Thymus (tissue), 11 donors: ENCODE measurements around the gene SH2D7. TPM values are rescaled to one million over a fixed set of nuclear protein-coding genes. Genes with fewer than 3 reads are reported as not detected.

Experiments used
- DNase-seq, 9 donors: peaks; one replicate each; pipeline ENCODE4 v3.0.0-alpha.2; 2013; ENCODE audit warnings: low spot score in 9 of 9, low read depth in 6 of 9, missing footprints in 1 of 9
- H3K27ac ChIP-seq, 2 donors: one replicate each; pipeline ENCODE4 v1.5.1; 2013; ENCODE audit warnings: control low read depth in 1 of 2, low read depth in 1 of 2, low read length in 1 of 2, mild to moderate bottlenecking in 1 of 2, moderate library complexity in 1 of 2
- H3K27me3 ChIP-seq, 2 donors: one replicate each; pipeline ENCODE4 v1.5.1; 2013; ENCODE audit warnings: low read length in 1 of 2; ENCODE audit not compliant: control insufficient read depth in 2 of 2, insufficient read depth in 1 of 2
- H3K36me3 ChIP-seq, 2 donors: one replicate each; pipeline ENCODE4 v1.5.1; 2013; ENCODE audit warnings: low read length in 1 of 2, mild to moderate bottlenecking in 1 of 2, moderate library complexity in 1 of 2; ENCODE audit not compliant: control insufficient read depth in 2 of 2, insufficient read depth in 2 of 2
- H3K4me1 ChIP-seq, 2 donors: one replicate each; pipeline ENCODE4 v1.5.1; 2013; ENCODE audit warnings: low read length in 2 of 2; ENCODE audit not compliant: control insufficient read depth in 2 of 2, insufficient read depth in 2 of 2
- H3K4me3 ChIP-seq, 2 donors: one replicate each; pipeline ENCODE4 v1.5.1; 2013; ENCODE audit warnings: low read length in 2 of 2, control low read depth in 1 of 2, mild to moderate bottlenecking in 1 of 2
- H3K9me3 ChIP-seq, 2 donors: one replicate each; pipeline ENCODE4 v1.5.1; 2013; ENCODE audit warnings: low read length in 1 of 2, mild to moderate bottlenecking in 1 of 2; ENCODE audit not compliant: control insufficient read depth in 2 of 2, insufficient read depth in 1 of 2
- WGBS: extraction: QIAGEN DNeasy Blood & Tissue Kit; methylation state at CpG from one replicate; pipeline ENCODE4 v1.1.7; 2013; 5-methylcytosine and 5-hydroxymethylcytosine counted together
- polyA plus RNA-seq: library from polyadenylated mRNA; stranded (reverse); fragments of 200-250 nt; gene quantifications from one replicate; pipeline ENCODE4 v1.2.3, GENCODE V29; 2013
- total RNA-seq: library from RNA; stranded (reverse); fragments of 120-200 nt; gene quantifications from one replicate; pipeline ENCODE4 v1.2.4, GENCODE V29; 2013
- donor health status: healthy.

SH2D7 gene
- total and polyA plus RNA-seq, 2 donors, result 0.05 TPM

GRCh38 chr15:78065973-78066946, 26.1 kb upstream of the SH2D7 start:
- H3K4me1 ChIP-seq, result peaks cover 65 to 88% of the 10 kb centered on the region in 2 donors
- no peak overlapping the region for H3K4me3 ChIP-seq
- H3K27ac ChIP-seq, result peak overlapping the region; percentile 89 to 93
- no peaks in the 10 kb centered on the region for H3K27me3 ChIP-seq
- 61% methylated on average over 7 of the region's 7 CpGs for WGBS
- peaks cover 0 to 3% of the 10 kb centered on the region in 2 donors for H3K36me3 ChIP-seq
- no peaks in the 10 kb centered on the region for H3K9me3 ChIP-seq
- peak in 1 of 9 donors; percentile 74 for DNase-seq

GRCh38 chr15:78067328-78068228, 24.8 kb upstream of the SH2D7 start:
- peak overlapping the region; percentile 89 to 91 for H3K27ac ChIP-seq
- WGBS, result 89% methylated on average over 1 of the region's 1 CpG
- peak in 1 of 9 donors; percentile 52 for DNase-seq
- no peaks in the 10 kb centered on the region for H3K27me3 ChIP-seq
- peaks cover 0 to 6% of the 10 kb centered on the region in 2 donors for H3K36me3 ChIP-seq
- H3K4me1 ChIP-seq, result peaks cover 59 to 88% of the 10 kb centered on the region in 2 donors
- no peaks in the 10 kb centered on the region for H3K9me3 ChIP-seq
- H3K4me3 ChIP-seq, result no peak overlapping the region

- 8% methylated on average over 7 of the region's 7 CpGs for WGBS
- DNase-seq, result peak in 1 of 9 donors; percentile 58
- H3K36me3 ChIP-seq, result peaks cover 0 to 6% of the 10 kb centered on the region in 2 donors
- no peaks in the 10 kb centered on the region for H3K27me3 ChIP-seq
- H3K4me3 ChIP-seq, result peak overlapping the region; percentile 2 to 15
- peaks cover 59 to 82% of the 10 kb centered on the region in 2 donors for H3K4me1 ChIP-seq
- H3K9me3 ChIP-seq, result no peaks in the 10 kb centered on the region
- H3K27ac ChIP-seq, result peak overlapping the region; percentile 77 to 89
Observed at GRCh38 chr15:78069052-78069414, 23.3 kb upstream of the SH2D7 start.

- no peaks in the 10 kb centered on the region for H3K9me3 ChIP-seq
- peak overlapping the region in 1 of 2 donors; percentile 2 for H3K4me3 ChIP-seq
- H3K27ac ChIP-seq, result peak overlapping the region; percentile 77 to 89
- peaks cover 0 to 6% of the 10 kb centered on the region in 2 donors for H3K36me3 ChIP-seq
- peaks cover 61 to 81% of the 10 kb centered on the region in 2 donors for H3K4me1 ChIP-seq
- 58% methylated on average over 5 of the region's 5 CpGs for WGBS
- H3K27me3 ChIP-seq, result no peaks in the 10 kb centered on the region
- peak in 1 of 9 donors; percentile 45 for DNase-seq
Observed at GRCh38 chr15:78069462-78070029, 22.8 kb upstream of the SH2D7 start.

- peak overlapping the region; percentile 77 to 89 for H3K27ac ChIP-seq
- H3K9me3 ChIP-seq, result no peaks in the 10 kb centered on the region
- DNase-seq, result peak in 1 of 9 donors; percentile 78
- 40% methylated on average over 4 of the region's 4 CpGs for WGBS
- H3K4me3 ChIP-seq, result no peak overlapping the region
- peaks cover 55 to 78% of the 10 kb centered on the region in 2 donors for H3K4me1 ChIP-seq
- peaks cover 0 to 9% of the 10 kb centered on the region in 2 donors for H3K36me3 ChIP-seq
- H3K27me3 ChIP-seq, result no peaks in the 10 kb centered on the region
Observed at GRCh38 chr15:78070049-78070700, 22.2 kb upstream of the SH2D7 start.

GRCh38 chr15:78071383-78071782, 21.0 kb upstream of the SH2D7 start:
- H3K36me3 ChIP-seq, result peaks cover 0 to 6% of the 10 kb centered on the region in 2 donors
- peaks cover 51 to 78% of the 10 kb centered on the region in 2 donors for H3K4me1 ChIP-seq
- no peak for DNase-seq
- no peaks in the 10 kb centered on the region for H3K9me3 ChIP-seq
- no peak overlapping the region for H3K27ac ChIP-seq
- no peak overlapping the region for H3K4me3 ChIP-seq
- no peaks in the 10 kb centered on the region for H3K27me3 ChIP-seq
- WGBS, result 74% methylated on average over 2 of the region's 2 CpGs

GRCh38 chr15:78072080-78072892, 20.1 kb upstream of the SH2D7 start:
- peaks cover 43 to 73% of the 10 kb centered on the region in 2 donors for H3K4me1 ChIP-seq
- H3K36me3 ChIP-seq, result peaks cover 0 to 6% of the 10 kb centered on the region in 2 donors
- H3K27ac ChIP-seq, result peak overlapping the region; percentile 74 to 78
- WGBS, result 72% methylated on average over 9 of the region's 9 CpGs
- H3K4me3 ChIP-seq, result no peak overlapping the region
- H3K9me3 ChIP-seq, result no peaks in the 10 kb centered on the region
- DNase-seq, result peak in 1 of 9 donors; percentile 59
- H3K27me3 ChIP-seq, result no peaks in the 10 kb centered on the region
